SKM-1 (cell line): ENCODE data around the gene SHB.

Experiments
- DNase-seq: peaks from one replicate; lab custom pipeline; 2025; ENCODE audit not compliant: unreplicated experiment; lab: John Stamatoyannopoulos, UW

SHB gene

GRCh38 chr9:38043931-38044623 is 24.9 kb downstream of the SHB start:
- DNase-seq, result no peak

- no peak for DNase-seq
Measured at GRCh38 chr9:38042626-38043357, 26.2 kb downstream of the SHB start.

GRCh38 chr9:38041564-38042243 is 27.3 kb downstream of the SHB start:
- no peak for DNase-seq

GRCh38 chr9:38039907-38040682 is 28.9 kb downstream of the SHB start:
- DNase-seq, result no peak

- no peak for DNase-seq
Measured at GRCh38 chr9:38039090-38039906, 29.7 kb downstream of the SHB start.

GRCh38 chr9:38038307-38039089 is 30.5 kb downstream of the SHB start:
- DNase-seq, result peak; percentile 10

- no peak for DNase-seq
Measured at GRCh38 chr9:38037981-38038306, 31.1 kb downstream of the SHB start.

- no peak for DNase-seq
Measured at GRCh38 chr9:38036359-38037084, 32.5 kb downstream of the SHB start.

- no peak for DNase-seq
Measured at GRCh38 chr9:38035873-38036272, 33.2 kb downstream of the SHB start.

GRCh38 chr9:38033941-38034340 is 35.1 kb downstream of the SHB start:
- DNase-seq, result no peak

GRCh38 chr9:38032266-38033110 is 36.5 kb downstream of the SHB start:
- no peak for DNase-seq

GRCh38 chr9:38031594-38031993 is 37.4 kb downstream of the SHB start:
- DNase-seq, result no peak

GRCh38 chr9:38030658-38031057 is 38.4 kb downstream of the SHB start:
- DNase-seq, result no peak

- no peak for DNase-seq
Measured at GRCh38 chr9:38029915-38030638, 39.0 kb downstream of the SHB start.

- DNase-seq, result no peak
Measured at GRCh38 chr9:38027714-38028113, 41.3 kb downstream of the SHB start.

GRCh38 chr9:38026840-38027527 is 42.0 kb downstream of the SHB start:
- DNase-seq, result no peak
